Stimulated activated CD8-positive, alpha-beta memory T cell treated with anti-CD3 and anti-CD28 coated beads, Interleukin-7, amount 100 ng/mL, for 48 hours (primary cell): ENCODE results near the gene SESTD1.

ENCODE experiments used
- DNase-seq, 2 donors: peaks; one replicate each; pipeline ENCODE4 v3.0.0-alpha.2; 2020; ENCODE audit warnings: low read depth in 1 of 2; ENCODE audit errors: extremely low read depth in 1 of 2

Gene SESTD1

GRCh38 chr2:179264368-179265081, at the start of gene SESTD1:
Gene SESTD1 (minus strand): TSS chr2:179264832. CDS start chr2:179191841, 72,991 bp downstream.
- DNase-seq: no peak

GRCh38 chr2:179313057-179313456, 48.4 kb upstream of the SESTD1 start:
- no peak for DNase-seq

- DNase-seq: no peak
Observed at GRCh38 chr2:179311101-179311500, 46.5 kb upstream of the SESTD1 start.

- no peak for DNase-seq
Observed at GRCh38 chr2:179307616-179308371, 43.2 kb upstream of the SESTD1 start.

- no peak for DNase-seq
Observed at GRCh38 chr2:179305125-179305524, 40.5 kb upstream of the SESTD1 start.

GRCh38 chr2:179304424-179304823, 39.8 kb upstream of the SESTD1 start:
- DNase-seq: no peak

- no peak for DNase-seq
Observed at GRCh38 chr2:179302764-179303571, 38.3 kb upstream of the SESTD1 start.

- DNase-seq: no peak
Observed at GRCh38 chr2:179302149-179302548, 37.5 kb upstream of the SESTD1 start.

- no peak for DNase-seq
Observed at GRCh38 chr2:179298666-179299065, 34.0 kb upstream of the SESTD1 start.

GRCh38 chr2:179297927-179298326, 33.3 kb upstream of the SESTD1 start:
- DNase-seq: no peak

- no peak for DNase-seq
Observed at GRCh38 chr2:179290329-179290728, 25.7 kb upstream of the SESTD1 start.

GRCh38 chr2:179285060-179285459, 20.4 kb upstream of the SESTD1 start:
- no peak for DNase-seq

- no peak for DNase-seq
Observed at GRCh38 chr2:179277429-179278196, 13.0 kb upstream of the SESTD1 start.

GRCh38 chr2:179275253-179276012, 10.8 kb upstream of the SESTD1 start:
- no peak for DNase-seq

- no peak for DNase-seq
Observed at GRCh38 chr2:179274749-179275148, 10.1 kb upstream of the SESTD1 start.

- no peak for DNase-seq
Observed at GRCh38 chr2:179273461-179273962, 8.9 kb upstream of the SESTD1 start.

- DNase-seq: no peak
Observed at GRCh38 chr2:179272406-179273192, 8.0 kb upstream of the SESTD1 start.

- DNase-seq: no peak
Observed at GRCh38 chr2:179270689-179271088, 6.1 kb upstream of the SESTD1 start.
